ENCODE results near the gene EPAS1.

- TF ChIP-seq CTCF (IDR thresholded peaks at IDR 0.05) (no peak), POLR2A (IDR thresholded peaks at IDR 0.05) (no peak)
Measured at GRCh38 chr2:46310446-46310845, 13.2 kb downstream of the EPAS1 start.
